DND-41 (cell line): ENCODE measurements around the gene DNAH8.

Source experiments
- ATAC-seq: fragments of 200-7000 bp; cut with Tn5 transposase; 3 replicates; pipeline ENCODE4 v1.9.1; 2021; ENCODE audit warnings: low read depth; ENCODE audit not compliant: insufficient read depth
- DNase-seq: peaks from one replicate; pipeline ENCODE4 v3.0.0-alpha.2; 2020
- H2AFZ ChIP-seq: 2 replicates; pipeline ENCODE4 v1.6.0; 2012; ENCODE audit warnings: low read depth, low read length
- H3K27ac ChIP-seq: 2 replicates; pipeline ENCODE4 v1.5.1; 2012; ENCODE audit warnings: low read length, inconsistent platforms
- H3K27me3 ChIP-seq: fragments of 200-600 bp; sonication (generic); 2 replicates; pipeline ENCODE4 v1.6.0; 2012; ENCODE audit warnings: low read length, mild to moderate bottlenecking, inconsistent platforms; ENCODE audit not compliant: insufficient read depth, poor library complexity
- H3K36me3 ChIP-seq: 2 replicates; pipeline ENCODE4 v1.5.1; 2012; ENCODE audit warnings: low read length, inconsistent platforms; ENCODE audit not compliant: insufficient read depth
- H3K4me1 ChIP-seq: 2 replicates; pipeline ENCODE4 v1.5.1; 2012; ENCODE audit warnings: mild to moderate bottlenecking, low read length; ENCODE audit not compliant: insufficient read depth
- H3K4me2 ChIP-seq: 2 replicates; pipeline ENCODE4 v1.6.0; 2012; ENCODE audit warnings: mild to moderate bottlenecking, moderate library complexity, low read length, inconsistent platforms; ENCODE audit not compliant: insufficient read depth
- H3K4me3 ChIP-seq, 2 experiments: fragments of 200-600 bp in 1 of 2; shearing (Covaris generic) in 1 of 2; 2 replicates each; pipeline ENCODE4 v1.5.1; 2012 to 2016; ENCODE audit warnings: inconsistent platforms in 2 of 2, low read length in 2 of 2, mild to moderate bottlenecking in 2 of 2, low read depth in 1 of 2, moderate library complexity in 1 of 2
- H3K79me2 ChIP-seq: 2 replicates; pipeline ENCODE4 v1.6.0; 2012; ENCODE audit warnings: low read length, inconsistent platforms; ENCODE audit not compliant: insufficient read depth
- H3K9ac ChIP-seq: 2 replicates; pipeline ENCODE4 v1.6.0; 2012; ENCODE audit warnings: low read depth, mild to moderate bottlenecking, inconsistent platforms, low read length, moderate library complexity
- H3K9me3 ChIP-seq: 2 replicates; pipeline ENCODE4 v1.5.1; 2012; ENCODE audit warnings: low read length, moderate library complexity, mild to moderate bottlenecking, inconsistent platforms; ENCODE audit not compliant: insufficient read depth, severe bottlenecking
- H4K20me1 ChIP-seq: 2 replicates; pipeline ENCODE4 v1.6.0; 2012; ENCODE audit warnings: low read length; ENCODE audit not compliant: insufficient read depth
- CTCF ChIP-seq: IDR thresholded peaks from 2 replicates; pipeline ENCODE4 v1.5.1; 2012; ENCODE audit warnings: borderline replicate concordance, low read length, moderate library complexity, mild to moderate bottlenecking; ENCODE audit not compliant: poor library complexity, severe bottlenecking; ENCODE audit errors: extremely low read depth
- EZH2 ChIP-seq: IDR thresholded peaks from 3 replicates; pipeline ENCODE4 v1.6.1; 2012; ENCODE audit warnings: borderline replicate concordance, low read depth, mild to moderate bottlenecking, moderate library complexity, low read length, inconsistent platforms; ENCODE audit not compliant: severe bottlenecking

Gene DNAH8

GRCh38 chr6:39026175-39026574, 311.1 kb downstream of the DNAH8 start:
- Histone ChIP-seq H2AFZ (no peak overlapping the region), H3K9ac (no peak overlapping the region), H3K9me3 (no peaks in the 10 kb centered on the region), H3K4me1 (no peaks in the 10 kb centered on the region), H3K27me3 (peaks cover 8% of the 10 kb centered on the region), H3K4me2 (no peak overlapping the region), H3K36me3 (no peaks in the 10 kb centered on the region), H4K20me1 (no peaks in the 10 kb centered on the region), H3K27ac (no peak overlapping the region), H3K4me3 (no peak overlapping the region), H3K79me2 (no peaks in the 10 kb centered on the region)
- TF ChIP-seq EZH2 = no peak
- no peak for TF ChIP-seq CTCF
- ATAC-seq (no peak), DNase-seq (no peak)

- no peak for TF ChIP-seq EZH2
- TF ChIP-seq CTCF = peak; percentile 81
- Histone ChIP-seq H4K20me1 (no peaks in the 10 kb centered on the region), H3K4me1 (no peaks in the 10 kb centered on the region), H3K4me3 (no peak overlapping the region), H3K9me3 (no peaks in the 10 kb centered on the region), H3K9ac (no peak overlapping the region), H2AFZ (no peak overlapping the region), H3K27ac (no peak overlapping the region), H3K36me3 (no peaks in the 10 kb centered on the region), H3K4me2 (no peak overlapping the region), H3K27me3 (peaks cover 11% of the 10 kb centered on the region), H3K79me2 (no peaks in the 10 kb centered on the region)
- DNase-seq = peak; percentile 56
- ATAC-seq = peak; percentile 93
Measured at GRCh38 chr6:39029156-39030011, 314.3 kb downstream of the DNAH8 start.

- no peaks in the 10 kb centered on the region for H3K4me1 ChIP-seq
- DNase-seq = no peak
- H3K27ac ChIP-seq = no peak overlapping the region
- no peaks in the 10 kb centered on the region for H3K36me3 ChIP-seq
- no peak for ATAC-seq
- no peaks in the 10 kb centered on the region for H3K9me3 ChIP-seq
- no peaks in the 10 kb centered on the region for H3K79me2 ChIP-seq
- no peak overlapping the region for H3K4me3 ChIP-seq
- H3K4me2 ChIP-seq = no peak overlapping the region
- TF ChIP-seq EZH2 (no peak), CTCF (no peak)
- no peak overlapping the region for H2AFZ ChIP-seq
- H4K20me1 ChIP-seq = no peaks in the 10 kb centered on the region
- peaks cover 25% of the 10 kb centered on the region for H3K27me3 ChIP-seq
- no peak overlapping the region for H3K9ac ChIP-seq
Measured at GRCh38 chr6:39035681-39036080, 320.6 kb downstream of the DNAH8 start.
